Progenitor cell of endocrine pancreas (in vitro differentiated cells): Measurements from ENCODE around the gene CACNA2D4. TPM values are rescaled to one million over a fixed set of nuclear protein-coding genes. Genes with fewer than 3 reads are reported as not detected.

Experiments used
- DNase-seq: peaks from one replicate; pipeline ENCODE4 v3.0.0; 2021; ENCODE audit warnings: low spot score; ENCODE audit not compliant: unreplicated experiment
- H3K27ac Mint-ChIP-seq: 2 replicates; pipeline ENCODE4 v1.8.0; 2021; ENCODE audit warnings: mild to moderate bottlenecking, moderate library complexity, mixed read lengths
- H3K27me3 Mint-ChIP-seq: 2 replicates; pipeline ENCODE4 v1.8.0; 2021; ENCODE audit warnings: mixed read lengths
- H3K36me3 Mint-ChIP-seq: 2 replicates; pipeline ENCODE4 v1.8.0; 2022; ENCODE audit warnings: mixed read lengths; ENCODE audit not compliant: insufficient read depth
- H3K4me1 Mint-ChIP-seq: 2 replicates; pipeline ENCODE4 v1.8.0; 2021; ENCODE audit warnings: low read depth, mixed read lengths
- H3K4me3 Mint-ChIP-seq: 2 replicates; pipeline ENCODE4 v1.8.0; 2021; ENCODE audit warnings: low read depth, mild to moderate bottlenecking, moderate library complexity, mixed read lengths
- H3K9me3 Mint-ChIP-seq: 2 replicates; pipeline ENCODE4 v1.8.0; 2021; ENCODE audit warnings: low read depth, mixed read lengths
- CTCF ChIP-seq: fragments of 200-600 bp; sonication (generic); IDR thresholded peaks from one replicate; pipeline ENCODE4 v1.5.0; 2021; ENCODE audit warnings: antibody characterized with exemption, mild to moderate bottlenecking; ENCODE audit not compliant: unreplicated experiment
- total RNA-seq: library from RNA; stranded (reverse); gene quantifications from 2 replicates; pipeline ENCODE4 v1.2.1, GENCODE V29; 2021

Gene CACNA2D4
- total RNA-seq, 1 donor from 2014 or later, result 0.34 TPM

GRCh38 chr12:1778911-1779310 is 139.5 kb downstream of the CACNA2D4 start:
- peaks cover 18% of the 10 kb centered on the region for H3K4me1 Mint-ChIP-seq
- no peaks in the 10 kb centered on the region for H3K27me3 Mint-ChIP-seq

GRCh38 chr12:1777798-1778197 is 140.7 kb downstream of the CACNA2D4 start:
- Mint-ChIP-seq H3K4me1 (peaks cover 27% of the 10 kb centered on the region), H3K27me3 (no peaks in the 10 kb centered on the region), H3K27ac (no peak overlapping the region), H3K4me3 (no peak overlapping the region), H3K9me3 (no peaks in the 10 kb centered on the region), H3K36me3 (peaks cover 17% of the 10 kb centered on the region)
- TF ChIP-seq CTCF, result no peak
- DNase-seq, result no peak

More at GRCh38 chr12:1778911-1779310, 139.5 kb downstream of the CACNA2D4 start:
- no peak for DNase-seq
- H3K9me3 Mint-ChIP-seq, result no peaks in the 10 kb centered on the region
- no peak overlapping the region for H3K27ac Mint-ChIP-seq
- TF ChIP-seq CTCF, result no peak
- peaks cover 17% of the 10 kb centered on the region for H3K36me3 Mint-ChIP-seq
- H3K4me3 Mint-ChIP-seq, result no peak overlapping the region

GRCh38 chr12:1776170-1776921 is 142.1 kb downstream of the CACNA2D4 start:
- H3K4me1 Mint-ChIP-seq, result peaks cover 21% of the 10 kb centered on the region
- H3K36me3 Mint-ChIP-seq, result peaks cover 18% of the 10 kb centered on the region
- no peaks in the 10 kb centered on the region for H3K27me3 Mint-ChIP-seq
- H3K4me3 Mint-ChIP-seq, result no peak overlapping the region
- no peak for DNase-seq
- no peak for TF ChIP-seq CTCF
- H3K9me3 Mint-ChIP-seq, result no peaks in the 10 kb centered on the region
- peak overlapping the region; percentile 7 for H3K27ac Mint-ChIP-seq

GRCh38 chr12:1773937-1774655 is 144.4 kb downstream of the CACNA2D4 start:
- Mint-ChIP-seq H3K4me1 (peaks cover 31% of the 10 kb centered on the region), H3K27me3 (no peaks in the 10 kb centered on the region), H3K27ac (peak overlapping the region; percentile 8), H3K9me3 (no peaks in the 10 kb centered on the region), H3K4me3 (no peak overlapping the region), H3K36me3 (peaks cover 16% of the 10 kb centered on the region)
- no peak for TF ChIP-seq CTCF
- no peak for DNase-seq

- DNase-seq, result no peak
- peaks cover 8% of the 10 kb centered on the region for H3K36me3 Mint-ChIP-seq
- H3K27ac Mint-ChIP-seq, result peak overlapping the region; percentile 7
- no peak for TF ChIP-seq CTCF
- peaks cover 56% of the 10 kb centered on the region for H3K4me1 Mint-ChIP-seq
- no peaks in the 10 kb centered on the region for H3K27me3 Mint-ChIP-seq
- H3K9me3 Mint-ChIP-seq, result no peaks in the 10 kb centered on the region
- no peak overlapping the region for H3K4me3 Mint-ChIP-seq
Observed at GRCh38 chr12:1769809-1770494, 148.5 kb downstream of the CACNA2D4 start.
